Measurements from ENCODE around the gene FAF2.
"Not testable (repeated sequence)": the region's sequence is repeated elsewhere in the genome, so short reads cannot be mapped to it uniquely, and the experiment has no call there.

FAF2 gene

GRCh38 chr5:176463113-176463764, 15.1 kb downstream of the FAF2 start:
- no peak for DNase-seq

- DNase-seq = no peak
Measured at GRCh38 chr5:176466245-176466871, 18.2 kb downstream of the FAF2 start.

GRCh38 chr5:176469296-176469695, 21.1 kb downstream of the FAF2 start:
- DNase-seq = no peak

GRCh38 chr5:176470539-176470938, 22.4 kb downstream of the FAF2 start:
- DNase-seq = no peak

GRCh38 chr5:176471098-176471497, 22.9 kb downstream of the FAF2 start:
- no peak for DNase-seq

GRCh38 chr5:176473335-176474006, 25.3 kb downstream of the FAF2 start:
- DNase-seq = no peak

- DNase-seq = no peak
Measured at GRCh38 chr5:176474476-176474875, 26.3 kb downstream of the FAF2 start.

- DNase-seq = no peak
Measured at GRCh38 chr5:176481711-176482110, 33.5 kb downstream of the FAF2 start.

- no peak for DNase-seq
Measured at GRCh38 chr5:176485176-176485575, 37.0 kb downstream of the FAF2 start.

GRCh38 chr5:176486189-176486757, 38.1 kb downstream of the FAF2 start:
- no peak for DNase-seq

GRCh38 chr5:176487160-176487559, 39.0 kb downstream of the FAF2 start:
- not testable (repeated sequence) for DNase-seq

- no peak for DNase-seq
Measured at GRCh38 chr5:176489077-176489476, 40.9 kb downstream of the FAF2 start.

GRCh38 chr5:176490301-176490700, 42.1 kb downstream of the FAF2 start:
- DNase-seq = no peak

GRCh38 chr5:176491101-176491502, 42.9 kb downstream of the FAF2 start:
- DNase-seq = no peak

- DNase-seq = no peak
Measured at GRCh38 chr5:176491901-176492300, 43.7 kb downstream of the FAF2 start.

- DNase-seq = no peak
Measured at GRCh38 chr5:176492431-176492830, 44.2 kb downstream of the FAF2 start.

GRCh38 chr5:176497852-176498251, 49.7 kb downstream of the FAF2 start:
- DNase-seq = no peak

GRCh38 chr5:176499273-176499672, 51.1 kb downstream of the FAF2 start:
- DNase-seq = no peak

GRCh38 chr5:176500511-176500910, 52.3 kb downstream of the FAF2 start:
- DNase-seq = no peak

GRCh38 chr5:176501333-176501732, 53.1 kb downstream of the FAF2 start:
- no peak for DNase-seq

GRCh38 chr5:176503496-176503895, 55.3 kb downstream of the FAF2 start:
- no peak for DNase-seq

GRCh38 chr5:176507911-176508310, 59.7 kb downstream of the FAF2 start:
- DNase-seq = no peak

GRCh38 chr5:176508603-176509002, 60.4 kb downstream of the FAF2 start:
- DNase-seq = no peak

- no peak for DNase-seq
Measured at GRCh38 chr5:176513788-176514187, 65.6 kb downstream of the FAF2 start.
